OCI-LY1 (cell line): Measurements from ENCODE around the gene SMIM32.

Experiments
- H2AFZ ChIP-seq: fragments of 200-600 bp; sonication (generic), shearing (Covaris generic); 2 replicates; pipeline ENCODE4 v1.6.0; 2014; ENCODE audit warnings: antibody characterized with exemption, mild to moderate bottlenecking, low read length
- H3F3A ChIP-seq: fragments of 200-600 bp; sonication (generic), shearing (Covaris generic); 2 replicates; pipeline ENCODE4 v1.6.0; 2014; ENCODE audit warnings: mild to moderate bottlenecking, antibody characterized with exemption, low read length, moderate library complexity; ENCODE audit not compliant: insufficient read depth
- H3K27ac ChIP-seq: fragments of 200-600 bp; sonication (generic); 2 replicates; pipeline ENCODE4 v1.5.1; 2014; ENCODE audit warnings: low read length, mixed run types, mild to moderate bottlenecking, low read depth; ENCODE audit not compliant: poor library complexity, severe bottlenecking
- H3K27me3 ChIP-seq: fragments of 200-600 bp; sonication (generic); 2 replicates; pipeline ENCODE4 v1.6.0; 2014; ENCODE audit warnings: antibody characterized with exemption, mild to moderate bottlenecking, low read length, moderate library complexity; ENCODE audit not compliant: insufficient read depth
- H3K36me3 ChIP-seq: fragments of 200-600 bp; sonication (generic); 2 replicates; pipeline ENCODE4 v1.6.1; 2014; ENCODE audit warnings: mild to moderate bottlenecking, antibody characterized with exemption, low read length, moderate library complexity, mixed read lengths; ENCODE audit not compliant: insufficient read depth
- H3K4me1 ChIP-seq: fragments of 200-600 bp; sonication (generic); 2 replicates; pipeline ENCODE4 v1.5.1; 2014; ENCODE audit warnings: mild to moderate bottlenecking, low read length, moderate library complexity; ENCODE audit not compliant: insufficient read depth, severe bottlenecking
- H3K4me2 ChIP-seq: fragments of 200-600 bp; sonication (generic), shearing (Covaris generic); 2 replicates; pipeline ENCODE4 v1.6.1; 2014; ENCODE audit warnings: low read length
- H3K4me3 ChIP-seq: fragments of 200-600 bp; sonication (generic); 2 replicates; pipeline ENCODE4 v1.5.1; 2014; ENCODE audit warnings: low read length, low read depth, mild to moderate bottlenecking, mixed read lengths; ENCODE audit not compliant: poor library complexity, severe bottlenecking
- H3K79me2 ChIP-seq: fragments of 200-600 bp; shearing (Covaris generic); 2 replicates; pipeline ENCODE4 v1.6.1; 2016; ENCODE audit warnings: mixed run types, low read length, mixed read lengths; ENCODE audit not compliant: insufficient read depth
- H3K9ac ChIP-seq: fragments of 200-600 bp; sonication (generic), shearing (Covaris generic); 2 replicates; pipeline ENCODE4 v1.6.1; 2014; ENCODE audit warnings: mild to moderate bottlenecking, low read length, mixed read lengths
- H3K9me2 ChIP-seq: fragments of 200-600 bp; sonication (generic), shearing (Covaris generic); 2 replicates; pipeline ENCODE4 v1.6.1; 2014; ENCODE audit warnings: low read depth, mild to moderate bottlenecking, low read length, mixed read lengths
- H3K9me3 ChIP-seq: fragments of 200-600 bp; shearing (Covaris generic); 2 replicates; pipeline ENCODE4 v1.6.1; 2014; ENCODE audit warnings: low read length, mixed read lengths
- H4K20me1 ChIP-seq: fragments of 200-600 bp; sonication (generic), shearing (Covaris generic); 2 replicates; pipeline ENCODE4 v1.6.0; 2016; ENCODE audit warnings: mild to moderate bottlenecking, low read length; ENCODE audit not compliant: insufficient read depth
- CTCF ChIP-seq: fragments of 200-600 bp; sonication (generic), shearing (Covaris generic); IDR thresholded peaks from 2 replicates; pipeline ENCODE4 v1.5.1; 2017; ENCODE audit warnings: mild to moderate bottlenecking, antibody characterized with exemption, low read length, moderate library complexity, mixed read lengths
- EZH2 ChIP-seq: fragments of 200-600 bp; sonication (generic), shearing (Covaris generic); IDR thresholded peaks from 2 replicates; pipeline ENCODE4 v1.8.0; 2017; ENCODE audit warnings: borderline replicate concordance, mixed run types, mild to moderate bottlenecking, antibody characterized with exemption, low read length, moderate library complexity, mixed read lengths

The SMIM32 gene

GRCh38 chr5:136205061-136205702 lies 12.2 kb upstream of the SMIM32 start:
- Histone ChIP-seq H3K27ac (no peak overlapping the region), H3K36me3 (no peaks in the 10 kb centered on the region), H3K9me3 (no peaks in the 10 kb centered on the region), H3K4me2 (no peak overlapping the region), H3K4me1 (no peaks in the 10 kb centered on the region), H3K27me3 (no peaks in the 10 kb centered on the region), H3F3A (no peaks in the 10 kb centered on the region), H2AFZ (no peak overlapping the region), H3K4me3 (no peak overlapping the region), H4K20me1 (no peaks in the 10 kb centered on the region), H3K79me2 (no peaks in the 10 kb centered on the region), H3K9ac (no peak overlapping the region), H3K9me2 (no peaks in the 10 kb centered on the region)
- TF ChIP-seq CTCF = no peak
- no peak for TF ChIP-seq EZH2

- H2AFZ ChIP-seq = no peak overlapping the region
- H3K27ac ChIP-seq = no peak overlapping the region
- H3K9me2 ChIP-seq = no peaks in the 10 kb centered on the region
- no peaks in the 10 kb centered on the region for H4K20me1 ChIP-seq
- no peaks in the 10 kb centered on the region for H3F3A ChIP-seq
- TF ChIP-seq EZH2 (no peak), CTCF (no peak)
- no peaks in the 10 kb centered on the region for H3K36me3 ChIP-seq
- no peaks in the 10 kb centered on the region for H3K27me3 ChIP-seq
- H3K4me3 ChIP-seq = no peak overlapping the region
- no peak overlapping the region for H3K4me2 ChIP-seq
- H3K9me3 ChIP-seq = no peaks in the 10 kb centered on the region
- H3K9ac ChIP-seq = no peak overlapping the region
- no peaks in the 10 kb centered on the region for H3K79me2 ChIP-seq
- no peaks in the 10 kb centered on the region for H3K4me1 ChIP-seq
These were observed 10.5 kb upstream of the SMIM32 start for GRCh38 chr5:136203303-136203922.

- Histone ChIP-seq H3K4me2 (no peak overlapping the region), H3K4me1 (no peaks in the 10 kb centered on the region), H3K36me3 (no peaks in the 10 kb centered on the region), H3F3A (no peaks in the 10 kb centered on the region), H3K9me3 (no peaks in the 10 kb centered on the region), H3K27me3 (no peaks in the 10 kb centered on the region), H3K27ac (no peak overlapping the region), H3K79me2 (no peaks in the 10 kb centered on the region), H2AFZ (no peak overlapping the region), H3K9me2 (no peaks in the 10 kb centered on the region), H3K4me3 (no peak overlapping the region), H4K20me1 (no peaks in the 10 kb centered on the region), H3K9ac (no peak overlapping the region)
- TF ChIP-seq EZH2 (no peak), CTCF (no peak)
These were observed 9.7 kb upstream of the SMIM32 start for GRCh38 chr5:136202469-136203205.
